Measurements from ENCODE around the gene NT5C3B.
"Not testable (repeated sequence)": the region's sequence is repeated elsewhere in the genome, so short reads cannot be mapped to it uniquely, and the experiment has no call there.

The NT5C3B gene

DNA sequence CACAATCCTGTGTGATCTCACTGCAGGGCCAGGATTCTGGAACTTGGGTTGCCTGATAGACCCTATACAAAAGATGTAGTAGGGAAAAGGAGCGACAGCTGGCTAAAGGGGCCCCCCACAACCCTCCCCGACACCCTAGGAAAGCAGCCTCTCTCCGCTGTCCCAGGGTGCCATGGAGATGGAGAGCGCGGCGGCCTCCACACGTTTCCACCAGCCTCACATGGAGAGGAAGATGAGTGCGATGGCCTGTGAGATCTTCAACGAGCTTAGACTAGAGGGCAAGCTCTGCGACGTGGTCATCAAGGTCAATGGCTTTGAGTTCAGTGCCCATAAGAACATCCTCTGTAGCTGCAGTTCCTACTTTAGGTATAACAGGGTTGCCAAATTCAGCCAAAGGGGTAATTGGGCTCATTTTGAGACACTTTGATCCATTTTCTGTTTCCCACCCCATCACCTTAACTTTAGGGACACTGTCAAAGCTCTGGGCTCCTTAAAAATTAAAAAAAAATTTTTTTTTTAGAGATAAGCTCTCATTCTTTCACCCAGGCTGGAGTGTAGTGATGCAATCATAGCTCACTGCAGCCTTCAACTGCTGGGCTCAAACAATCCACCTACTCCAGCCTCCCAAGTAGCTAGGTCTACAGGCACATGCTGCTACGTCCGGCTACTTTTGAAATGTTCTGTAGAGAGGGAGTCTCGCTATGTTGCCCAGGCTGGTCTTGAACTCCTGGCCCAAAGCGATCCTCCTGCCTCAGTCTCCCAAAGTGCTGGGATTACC lies 1.9 kb upstream of the NT5C3B start, which contains the start of gene KLHL10:
Gene KLHL10, plus strand, starts transcription at position 65 of the 778 bp plus-strand sequence. Its CDS starts 108 bp downstream, at position 173.
- no peak for DNase-seq

DNA sequence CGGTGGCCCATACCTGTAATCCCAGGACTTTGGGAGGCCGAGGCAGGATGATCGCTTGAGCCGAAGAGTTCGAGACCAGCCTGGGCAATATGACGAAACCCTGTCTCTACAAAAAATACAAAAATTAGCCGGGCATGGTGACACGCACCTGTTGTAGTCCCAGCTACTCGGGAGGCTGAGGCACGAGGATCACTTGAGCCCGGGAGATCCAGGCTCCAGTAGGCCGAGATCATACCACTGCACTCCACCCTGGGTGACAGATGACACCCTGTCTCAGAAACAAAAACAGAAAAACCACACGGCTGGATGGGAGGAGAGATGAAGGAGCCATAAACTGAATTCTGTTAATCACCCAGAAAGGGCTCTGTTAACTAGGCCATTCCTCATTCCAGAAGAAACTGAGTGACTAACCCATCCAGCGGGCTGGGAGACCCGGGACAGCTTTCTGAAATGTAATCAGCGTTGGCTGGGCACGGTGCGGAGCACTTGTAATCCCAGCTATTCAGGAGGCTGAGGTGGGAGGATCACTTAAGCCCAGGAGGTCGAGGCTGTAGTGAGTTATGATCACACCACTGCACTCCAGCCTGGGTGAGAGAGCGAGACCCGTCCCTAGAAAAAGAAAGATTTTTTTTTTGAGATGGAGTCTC lies 641 bp upstream of the NT5C3B start:
- DNase-seq, result no peak

DNA sequence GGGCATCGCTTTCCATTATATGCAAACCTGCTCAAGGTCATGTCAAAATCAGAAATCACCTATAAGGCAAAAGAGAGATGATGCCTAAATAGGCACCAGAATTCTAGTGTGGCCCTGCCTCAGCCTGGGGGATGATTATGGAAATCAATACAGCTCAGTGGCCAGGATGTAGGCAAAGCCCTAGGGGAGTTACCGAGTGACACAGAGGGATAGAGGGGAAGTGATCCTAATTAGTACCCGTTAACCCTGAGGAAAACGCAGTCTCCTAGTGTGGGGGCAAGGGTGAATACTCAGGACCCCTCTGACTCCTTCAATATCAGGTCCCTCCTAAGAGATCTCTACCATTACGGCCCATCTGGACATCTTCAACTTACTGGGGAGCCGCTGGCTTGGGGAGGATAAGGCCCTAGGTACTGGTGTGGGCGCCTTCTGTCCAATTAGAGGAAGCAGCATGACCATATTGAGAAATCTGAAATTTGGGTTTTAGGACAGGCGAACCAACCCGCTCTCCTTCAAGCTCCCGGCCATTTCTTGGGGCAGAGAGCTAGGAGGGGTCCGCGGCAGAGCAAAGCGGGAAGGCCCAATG lies 725 bp downstream of the NT5C3B start:
- no peak for DNase-seq

DNA sequence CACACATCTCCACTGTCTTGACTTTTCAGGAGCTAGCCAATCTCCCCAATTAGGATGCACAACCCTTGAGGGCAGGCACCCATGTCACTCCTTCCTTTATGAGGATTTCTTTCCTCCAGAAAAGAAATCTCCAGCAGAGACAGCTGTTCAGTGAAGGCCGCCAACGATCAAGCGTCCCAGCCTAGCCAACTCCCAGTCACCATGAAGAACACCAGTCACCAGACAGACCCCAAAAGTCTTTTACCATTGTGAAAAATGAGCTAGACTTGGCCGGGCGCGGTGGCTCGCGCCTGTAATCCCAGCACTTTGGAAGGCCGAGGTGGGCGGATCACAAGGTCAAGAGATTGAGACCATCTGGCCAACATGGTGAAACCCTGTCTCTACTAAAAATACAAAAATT lies 6.1 kb downstream of the NT5C3B start:
- DNase-seq, result not testable (repeated sequence)

DNA sequence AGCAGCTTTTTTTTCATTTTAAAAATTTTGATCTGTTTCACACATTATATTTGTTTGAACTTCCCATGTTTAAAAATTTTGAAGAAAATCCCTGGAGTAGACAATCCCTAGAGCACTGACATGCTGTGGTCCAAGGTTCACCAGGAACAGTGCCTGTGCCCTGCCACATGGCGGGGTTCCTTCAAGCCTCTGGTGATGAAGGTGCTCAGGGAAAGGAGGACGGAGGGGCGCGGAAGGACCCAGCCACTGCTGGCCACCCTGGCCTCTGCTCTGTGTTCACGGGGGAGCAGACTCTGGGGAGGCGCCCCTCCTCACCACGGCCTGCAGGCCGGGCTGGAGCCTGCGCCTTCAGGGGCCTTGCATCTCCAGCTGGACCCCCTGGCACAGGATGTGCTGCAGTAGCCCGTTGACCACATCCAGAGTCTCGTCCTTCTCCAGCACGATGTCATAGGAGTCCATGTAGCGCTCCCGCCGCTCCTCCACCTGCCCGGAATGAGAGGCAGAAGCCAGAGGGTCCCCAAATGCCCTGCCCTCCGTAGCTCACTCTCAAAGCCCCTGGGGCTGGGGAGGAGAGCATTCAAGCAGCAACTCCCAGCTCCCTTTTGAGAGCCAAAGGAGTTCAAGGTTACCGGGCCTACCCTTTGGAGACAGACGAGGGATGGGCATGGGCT lies 10.7 kb downstream of the NT5C3B start:
- DNase-seq, result no peak

DNA sequence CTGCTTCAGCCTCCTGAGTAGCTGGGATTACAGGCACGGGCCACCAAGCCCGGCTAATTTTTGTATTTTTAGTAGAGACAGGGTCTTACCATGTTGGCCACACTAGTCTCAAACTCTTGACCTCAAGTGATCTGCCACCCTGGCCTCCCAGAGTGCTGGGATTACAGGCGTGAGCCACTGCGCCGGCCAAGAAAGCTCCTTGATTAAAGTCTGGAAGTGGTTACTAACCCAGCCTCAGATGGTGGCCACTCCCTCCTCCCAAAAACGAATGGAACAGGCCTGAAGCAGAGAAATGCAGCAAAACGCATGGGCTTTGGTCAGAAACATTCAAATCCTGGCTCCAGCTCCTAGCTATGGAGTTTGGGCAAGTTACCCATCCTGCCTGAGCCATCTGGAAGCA lies 11.9 kb downstream of the NT5C3B start:
- DNase-seq, result no peak

DNA sequence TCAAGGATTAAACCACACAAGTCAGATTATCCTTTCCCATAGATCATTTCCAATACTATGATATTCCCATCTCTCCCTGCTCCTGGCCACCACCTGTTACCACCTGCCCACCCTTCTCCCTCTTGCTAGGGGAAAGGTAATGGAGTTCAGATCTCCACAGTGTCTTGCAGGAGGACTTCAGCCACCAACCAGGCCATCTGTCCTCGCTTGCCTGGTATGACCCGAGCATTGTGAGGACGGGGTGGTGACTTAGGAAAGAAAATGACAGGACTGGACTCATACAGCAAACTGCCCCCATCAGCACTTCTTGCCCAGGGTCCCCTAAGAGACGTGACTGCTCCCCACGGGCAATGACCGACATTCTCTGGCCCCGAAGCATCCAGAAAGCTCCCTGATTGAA lies 12.5 kb downstream of the NT5C3B start:
- no peak for DNase-seq

DNA sequence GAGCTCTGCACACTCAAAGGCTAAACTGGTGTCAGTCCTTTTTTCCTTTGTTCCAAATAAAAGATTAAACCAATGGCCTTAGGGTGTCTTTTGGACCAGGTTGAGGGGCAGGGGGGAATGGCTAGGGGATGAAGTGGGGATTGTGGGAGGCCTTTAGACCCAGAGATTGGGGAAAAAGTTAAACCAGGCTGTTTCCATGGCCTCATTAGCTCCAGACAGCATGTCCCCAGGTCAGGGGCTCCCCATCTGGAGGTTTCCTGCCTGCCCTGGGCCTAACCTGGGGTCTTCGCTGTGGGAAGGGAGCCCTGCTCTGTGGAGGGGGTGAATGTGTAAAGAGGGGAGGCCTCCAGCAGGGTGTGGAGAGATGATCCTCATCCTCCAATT lies 12.9 kb downstream of the NT5C3B start:
- DNase-seq, result no peak

DNA sequence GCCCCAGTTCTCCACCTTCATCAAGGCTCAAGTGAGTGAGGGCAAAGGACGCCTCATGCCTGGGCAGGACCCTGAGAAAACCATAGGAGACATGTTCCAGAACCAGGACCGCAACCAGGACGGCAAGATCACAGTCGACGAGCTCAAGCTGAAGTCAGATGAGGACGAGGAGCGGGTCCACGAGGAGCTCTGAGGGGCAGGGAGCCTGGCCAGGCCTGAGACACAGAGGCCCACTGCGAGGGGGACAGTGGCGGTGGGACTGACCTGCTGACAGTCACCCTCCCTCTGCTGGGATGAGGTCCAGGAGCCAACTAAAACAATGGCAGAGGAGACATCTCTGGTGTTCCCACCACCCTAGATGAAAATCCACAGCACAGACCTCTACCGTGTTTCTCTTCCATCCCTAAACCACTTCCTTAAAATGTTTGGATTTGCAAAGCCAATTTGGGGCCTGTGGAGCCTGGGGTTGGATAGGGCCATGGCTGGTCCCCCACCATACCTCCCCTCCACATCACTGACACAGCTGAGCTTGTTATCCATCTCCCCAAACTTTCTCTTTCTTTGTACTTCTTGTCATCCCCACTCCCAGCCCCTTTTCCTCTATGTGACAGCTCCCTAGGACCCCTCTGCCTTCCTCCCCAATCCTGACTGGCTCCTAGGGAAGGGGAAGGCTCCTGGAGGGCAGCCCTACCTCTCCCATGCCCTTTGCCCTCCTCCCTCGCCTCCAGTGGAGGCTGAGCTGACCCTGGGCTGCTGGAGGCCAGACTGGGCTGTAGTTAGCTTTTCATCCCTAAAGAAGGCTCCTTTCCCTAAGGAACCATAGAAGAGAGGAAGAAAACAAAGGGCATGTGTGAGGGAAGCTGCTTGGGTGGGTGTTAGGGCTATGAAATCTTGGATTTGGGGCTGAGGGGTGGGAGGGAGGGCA lies 13.6 kb downstream of the NT5C3B start:
- DNase-seq, result no peak

DNA sequence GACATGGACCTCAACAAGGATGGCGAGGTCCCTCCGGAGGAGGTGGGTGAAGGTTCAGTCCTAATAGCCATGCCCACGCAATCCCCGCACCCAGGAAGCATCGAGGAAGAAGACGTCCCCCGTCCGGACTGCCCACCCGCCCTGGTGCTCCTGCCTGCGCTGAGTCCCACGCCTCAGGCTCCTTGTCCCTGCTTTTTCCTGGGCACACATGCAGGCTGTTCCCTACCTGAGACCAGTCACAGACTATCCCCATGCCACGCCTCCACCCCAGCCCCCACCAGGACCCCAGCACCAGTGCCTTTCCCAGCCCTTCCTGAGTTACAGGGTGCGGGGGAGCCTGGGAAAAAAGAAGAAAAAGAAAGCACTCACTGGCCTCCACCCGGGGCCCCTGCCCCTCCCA lies 14.3 kb downstream of the NT5C3B start:
- no peak for DNase-seq

DNA sequence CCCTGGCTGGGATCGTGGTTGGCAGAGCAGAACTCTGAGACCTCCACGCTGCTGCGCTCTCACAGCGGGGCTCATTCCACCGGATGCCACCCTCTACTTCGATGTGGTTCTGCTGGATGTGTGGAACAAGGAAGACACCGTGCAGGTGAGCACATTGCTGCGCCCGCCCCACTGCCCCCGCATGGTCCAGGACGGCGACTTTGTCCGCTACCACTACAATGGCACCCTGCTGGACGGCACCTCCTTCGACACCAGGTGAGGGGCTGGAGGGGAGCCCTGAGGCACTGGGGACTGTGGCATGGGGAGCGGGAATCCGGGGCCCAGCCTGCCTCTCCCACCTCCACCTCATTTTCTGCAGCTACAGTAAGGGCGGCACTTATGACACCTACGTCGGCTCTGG lies 18.0 kb downstream of the NT5C3B start:
- DNase-seq, result no peak

DNA sequence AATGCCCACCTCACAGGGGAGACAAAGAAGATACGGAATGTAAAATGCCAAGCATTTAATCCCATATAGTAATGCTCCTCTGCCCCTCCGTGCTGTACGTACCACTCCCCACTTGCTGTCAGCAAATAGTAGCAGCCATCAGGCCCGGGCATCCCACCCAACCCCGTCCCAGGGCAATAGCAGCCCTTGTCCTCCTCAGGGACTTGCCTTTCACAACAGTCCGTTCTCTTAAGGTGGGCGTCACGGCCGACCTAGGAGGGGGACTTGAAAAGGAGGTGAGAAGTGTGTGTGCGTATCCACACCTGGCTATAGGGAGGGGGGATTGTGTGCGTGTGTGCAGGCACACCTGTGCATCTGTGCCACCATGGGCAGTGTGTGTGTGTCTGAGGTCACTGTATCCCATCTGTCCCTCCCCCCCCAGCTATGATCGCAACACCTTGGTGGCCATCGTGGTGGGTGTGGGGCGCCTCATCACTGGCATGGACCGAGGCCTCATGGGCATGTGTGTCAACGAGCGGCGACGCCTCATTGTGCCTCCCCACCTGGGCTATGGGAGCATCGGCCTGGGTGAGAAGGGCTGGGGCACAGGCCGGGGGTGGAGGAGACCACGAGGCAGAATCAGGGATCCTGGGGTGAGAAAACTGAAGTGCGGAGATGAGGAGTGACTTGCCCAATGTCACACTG lies 19.3 kb downstream of the NT5C3B start:
- DNase-seq, result no peak

DNA sequence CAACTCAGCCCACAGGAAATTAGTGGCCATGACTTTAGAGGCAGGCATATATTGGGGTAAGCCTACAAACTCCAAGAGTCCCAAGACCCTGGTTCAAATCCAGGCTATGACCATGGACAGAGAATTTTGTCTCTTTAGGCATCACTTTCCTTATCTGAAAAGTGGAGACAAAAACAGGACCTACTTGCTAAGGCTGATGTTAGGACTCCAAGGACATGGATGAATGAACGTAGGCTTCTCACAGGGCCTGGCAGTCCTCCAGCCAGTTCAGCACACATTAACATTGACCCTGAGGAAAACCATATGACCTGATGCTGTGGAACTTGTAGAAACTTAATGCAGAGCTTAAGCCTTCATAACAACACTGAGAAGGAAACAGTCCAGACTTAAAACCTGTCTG lies 21.8 kb downstream of the NT5C3B start:
- no peak for DNase-seq

DNA sequence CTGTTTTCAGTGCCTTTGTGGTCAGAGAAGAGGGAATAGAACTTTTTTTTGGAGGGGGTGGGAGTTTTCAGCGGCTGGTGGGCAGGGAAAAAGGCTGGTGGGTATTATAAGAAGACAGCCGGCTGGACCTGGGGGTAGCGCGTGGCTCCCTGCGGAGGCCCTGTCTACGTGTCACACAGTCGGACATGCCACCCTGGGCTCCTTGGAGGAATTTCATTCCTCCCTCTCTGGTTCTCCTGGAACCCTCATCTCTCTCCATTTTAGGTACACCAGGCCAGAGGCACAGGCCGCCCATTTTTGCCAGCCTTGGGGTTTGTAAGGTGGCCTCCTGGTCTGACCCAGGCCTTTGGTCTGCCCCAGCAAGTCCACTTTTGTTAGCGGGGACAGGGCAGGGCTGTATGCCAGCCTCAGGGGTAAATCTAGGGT lies 22.3 kb downstream of the NT5C3B start:
- no peak for DNase-seq

DNA sequence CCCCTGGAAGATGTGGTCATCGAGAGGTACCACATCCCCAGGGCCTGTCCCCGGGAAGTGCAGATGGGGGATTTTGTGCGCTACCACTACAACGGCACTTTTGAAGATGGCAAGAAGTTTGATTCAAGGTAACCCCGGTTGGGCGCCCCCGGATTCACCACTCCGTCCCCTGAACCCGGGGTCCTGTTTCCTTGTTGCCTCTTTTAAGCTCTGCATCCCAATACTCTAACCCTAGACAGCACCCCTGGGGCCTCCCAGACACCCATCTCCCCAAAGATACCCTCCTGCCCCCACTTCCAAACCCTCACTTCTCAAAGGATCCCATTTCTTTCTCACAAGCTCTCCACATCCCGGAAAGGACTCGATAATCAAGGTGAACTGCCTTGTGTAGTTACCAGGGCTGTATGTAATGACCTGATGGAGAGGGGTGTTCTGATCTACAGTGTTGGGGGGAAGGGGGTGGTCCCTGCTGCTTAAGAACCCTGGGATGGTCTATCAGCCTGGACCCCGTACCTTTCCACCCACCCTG lies 22.8 kb downstream of the NT5C3B start:
- DNase-seq, result no peak

DNA sequence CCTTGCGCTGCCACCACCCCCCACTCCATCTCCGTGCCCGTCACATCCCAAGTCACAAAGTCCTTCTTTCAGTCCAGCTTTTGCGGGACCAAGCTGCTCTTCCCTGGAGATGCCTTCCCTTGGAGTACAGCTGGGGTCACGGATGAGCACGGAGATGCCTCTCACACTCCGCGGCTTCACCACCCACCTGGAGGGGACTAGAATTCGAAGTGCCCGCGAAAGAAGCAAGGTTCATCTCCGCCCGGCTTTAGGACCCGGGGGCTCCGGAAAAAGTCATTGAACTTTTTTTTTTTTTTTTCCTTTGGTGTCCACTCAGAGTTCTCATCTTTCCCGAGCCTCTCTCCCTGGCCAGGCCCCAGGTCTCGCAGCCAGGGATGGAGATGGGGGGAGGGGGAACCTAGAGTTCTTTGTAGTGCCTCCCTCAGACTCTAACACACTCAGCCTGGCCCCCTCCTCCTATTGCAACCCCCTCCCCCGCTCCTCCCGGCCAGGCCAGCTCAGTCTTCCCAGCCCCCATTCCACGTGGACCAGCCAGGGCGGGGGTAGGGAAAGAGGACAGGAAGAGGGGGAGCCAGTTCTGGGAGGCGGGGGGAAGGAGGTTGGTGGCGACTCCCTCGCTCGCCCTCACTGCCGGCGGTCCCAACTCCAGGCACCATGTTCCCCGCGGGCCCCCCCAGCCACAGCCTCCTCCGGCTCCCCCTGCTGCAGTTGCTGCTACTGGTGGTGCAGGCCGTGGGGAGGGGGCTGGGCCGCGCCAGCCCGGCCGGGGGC lies 23.5 kb downstream of the NT5C3B start, which contains the start of gene FKBP10:
Gene FKBP10, plus strand, starts transcription at position 624 of the 771 bp plus-strand sequence. Its CDS starts 31 bp downstream, at position 655.
- peak; percentile 40 for DNase-seq

DNA sequence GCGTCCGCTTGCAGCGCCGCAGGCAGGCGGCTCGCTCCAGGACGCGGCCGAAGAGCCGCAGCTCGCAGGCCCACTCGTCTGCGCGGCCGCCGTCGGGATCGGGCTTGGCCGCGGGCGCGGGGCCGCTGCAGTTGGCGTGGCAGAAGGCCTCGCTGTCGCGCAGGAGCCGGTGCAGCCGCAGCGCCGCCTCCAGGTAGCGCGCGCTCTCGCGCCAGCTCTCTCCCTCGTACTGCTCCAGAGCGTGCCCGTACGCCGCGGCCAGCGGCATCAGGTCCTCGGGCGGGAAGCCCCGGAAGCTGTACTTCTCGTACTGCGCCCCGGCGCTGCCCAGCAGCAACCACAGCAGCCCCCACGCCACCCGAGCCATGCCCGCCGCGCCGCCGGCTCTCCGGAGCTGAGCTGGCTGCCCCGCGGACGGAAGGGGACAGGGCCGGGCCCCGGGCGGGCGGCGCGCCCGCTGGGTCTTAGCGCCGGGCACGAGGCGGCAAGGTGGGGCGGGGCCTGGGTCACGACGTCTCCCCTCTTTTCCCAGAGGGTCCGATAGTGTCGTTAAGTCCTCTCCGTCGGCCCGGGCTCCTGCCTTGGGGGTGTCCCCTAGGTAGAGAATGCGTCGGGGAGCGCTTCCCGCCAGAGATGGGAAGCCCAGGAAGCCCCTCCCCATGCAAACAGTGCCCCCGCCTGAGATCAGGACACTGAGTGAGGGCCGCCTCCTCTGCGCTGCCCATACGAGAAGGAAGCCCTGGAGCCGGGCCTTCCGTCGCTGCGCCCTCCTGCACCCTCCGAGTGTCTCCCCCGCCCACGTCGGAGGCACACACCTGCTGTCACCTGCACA lies 24.3 kb downstream of the NT5C3B start, which contains the start of gene P3H4:
Gene P3H4, minus strand, starts transcription at position 401 of the 832 bp plus-strand sequence. Its CDS starts 34 bp downstream, at position 367.
- DNase-seq, result peak; percentile 74

DNA sequence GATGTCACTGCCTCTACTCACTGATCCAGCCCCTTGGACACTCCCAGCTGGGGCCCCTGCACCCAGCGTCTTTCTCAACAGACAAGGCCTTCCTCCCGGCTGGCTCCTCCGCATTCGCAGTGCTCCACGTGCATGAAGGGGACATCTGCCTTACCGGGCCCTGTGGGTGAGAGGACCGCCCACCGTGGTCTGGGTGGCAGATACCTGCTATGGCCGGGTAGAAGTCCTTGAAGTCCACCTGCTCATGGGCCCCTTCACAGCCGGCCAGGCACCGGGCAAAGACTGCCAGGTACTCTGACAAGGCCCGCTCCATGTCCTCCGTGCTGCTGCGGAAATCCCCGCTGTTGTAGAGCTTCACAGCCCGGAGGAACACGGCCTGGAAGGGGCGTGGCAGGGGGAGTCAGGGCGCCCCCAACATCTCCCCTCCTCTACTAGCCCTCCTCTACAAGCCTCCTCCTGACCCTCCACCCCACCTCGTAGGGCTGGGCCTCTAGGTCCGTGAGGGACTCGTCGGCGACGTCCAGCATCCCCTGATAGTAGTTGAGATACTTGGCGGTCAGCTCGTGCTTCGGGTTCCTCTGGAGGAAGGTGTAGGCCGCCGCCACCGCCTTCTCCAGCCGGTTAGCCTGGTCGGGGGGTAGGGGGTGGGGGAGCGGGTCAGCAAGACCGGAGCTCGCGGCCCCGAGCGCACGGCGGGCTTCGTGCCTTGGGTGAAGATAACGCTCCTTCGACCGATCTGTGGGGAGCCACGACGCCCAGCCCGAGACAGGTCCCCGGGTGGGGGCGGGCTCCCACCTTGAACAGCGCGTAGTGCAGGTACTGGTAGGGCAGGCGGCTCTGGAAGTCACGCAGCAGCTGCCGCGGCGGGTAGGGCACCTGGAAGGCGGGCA lies 25.1 kb downstream of the NT5C3B start:
- no peak for DNase-seq
